ENCODE measurements around the gene CD9.

- TF ChIP-seq POLR2A (IDR thresholded peaks at IDR 0.05; ENCODE audit: low read depth, low read length) (no peak), POLR2AphosphoS5 (IDR thresholded peaks at IDR 0.05; ENCODE audit: low read depth, low read length) (no peak)
Measured at GRCh38 chr12:6198051-6198450, 2.1 kb upstream of the CD9 start.

All from GM12892 (cell line).